Medulla oblongata (tissue), 1 donor: ENCODE results near the gene CNGA1.

Source experiments
- DNase-seq: peaks from one replicate; pipeline ENCODE4 v3.0.0-alpha.2; 2015; ENCODE audit errors: extremely low spot score

Gene CNGA1

GRCh38 chr4:48016141-48017107 lies at the start of gene CNGA1, which contains the start of gene NIPAL1:
CNGA1 (minus strand) TSS chr4:48016681; CDS start chr4:47952689, 63,992 bp downstream.
NIPAL1 (plus strand) TSS chr4:48016772; CDS start chr4:48016840, 68 bp downstream.
- peak; percentile 61 for DNase-seq

DNA sequence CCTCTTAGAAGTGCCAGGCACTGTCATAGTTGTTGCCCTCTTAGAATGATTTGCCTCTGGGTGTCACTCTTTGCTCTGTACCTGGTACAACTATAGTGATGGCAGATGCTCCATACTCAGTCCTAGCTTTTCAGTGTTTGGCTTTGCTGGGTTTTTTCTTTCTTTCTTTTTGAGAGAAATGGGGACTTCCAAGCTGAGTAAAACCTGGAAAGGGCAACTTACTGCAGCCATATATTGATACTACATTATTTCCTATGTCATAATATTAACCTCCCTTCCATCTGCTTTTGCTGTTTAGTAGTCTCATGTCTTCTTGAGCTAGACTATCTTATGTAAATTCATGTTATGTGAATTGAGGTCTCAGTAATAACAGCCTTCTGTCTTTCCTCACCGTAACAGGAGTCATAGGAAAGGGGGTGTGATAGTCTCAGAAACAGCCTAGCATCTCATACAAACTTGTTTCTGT lies 49.1 kb upstream of the CNGA1 start:
- no peak for DNase-seq

GRCh38 chr4:48064349-48064748 lies 47.9 kb upstream of the CNGA1 start:
- no peak for DNase-seq

- no peak for DNase-seq
Measured at GRCh38 chr4:48058617-48059530, 42.4 kb upstream of the CNGA1 start.

DNA sequence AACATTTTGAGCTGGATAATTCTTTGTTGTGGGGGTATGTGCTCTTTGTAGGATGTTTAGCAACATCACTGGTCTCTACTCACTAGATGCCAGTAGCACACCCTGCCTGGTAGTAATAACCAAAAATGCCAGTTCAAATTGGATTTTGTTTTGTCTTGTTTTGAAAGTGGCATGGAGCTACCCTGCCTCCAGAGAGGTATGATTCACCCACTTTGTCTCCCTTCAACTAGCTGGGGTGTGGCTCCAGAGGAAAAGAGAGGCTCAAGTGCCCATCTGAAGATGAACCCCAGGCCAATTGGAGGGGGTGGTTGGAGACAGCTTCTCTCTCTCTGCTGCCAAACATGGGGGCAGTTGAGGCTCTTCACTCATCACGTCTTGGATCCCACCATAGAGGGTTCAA lies 34.6 kb upstream of the CNGA1 start:
- no peak for DNase-seq

DNA sequence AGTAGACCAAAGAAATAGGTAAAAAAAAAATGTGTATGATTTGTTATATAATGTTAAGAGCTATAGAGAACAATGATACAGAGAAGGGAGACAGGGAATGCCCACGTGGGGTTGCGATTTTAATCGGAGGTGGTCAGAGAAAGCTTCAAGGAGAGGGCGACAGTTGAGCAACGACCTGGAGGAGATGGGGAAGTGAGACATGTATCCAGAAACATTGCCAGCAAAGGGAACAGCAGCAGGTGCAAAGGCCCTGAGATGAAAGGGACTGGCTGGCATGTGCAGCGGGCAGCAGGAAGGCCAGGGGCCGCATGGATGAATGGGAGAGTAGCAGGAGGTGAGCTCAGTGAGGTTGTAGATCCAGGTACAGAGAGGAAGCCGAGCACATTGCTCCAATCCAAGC lies 33.0 kb upstream of the CNGA1 start:
- DNase-seq: no peak

DNA sequence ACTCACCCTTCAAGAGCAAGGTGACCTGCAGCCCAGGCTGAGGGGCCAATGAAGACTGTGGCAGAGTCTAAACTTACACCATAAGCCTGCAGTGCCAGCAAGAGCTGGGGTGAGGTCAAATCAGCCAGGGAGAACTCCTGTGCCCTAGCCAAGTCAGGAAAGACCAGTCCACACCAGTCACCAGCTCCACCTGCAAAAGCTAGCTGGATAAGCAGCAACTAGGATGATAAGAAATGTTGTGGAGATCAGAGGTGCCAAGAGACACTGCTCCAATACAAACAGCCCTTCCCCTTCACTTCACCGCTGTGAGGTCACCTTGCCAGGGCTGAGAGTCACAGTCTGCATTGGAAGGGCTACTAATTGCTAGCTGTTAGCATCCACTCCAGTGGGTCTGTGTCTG lies 31.4 kb upstream of the CNGA1 start:
- no peak for DNase-seq

DNA sequence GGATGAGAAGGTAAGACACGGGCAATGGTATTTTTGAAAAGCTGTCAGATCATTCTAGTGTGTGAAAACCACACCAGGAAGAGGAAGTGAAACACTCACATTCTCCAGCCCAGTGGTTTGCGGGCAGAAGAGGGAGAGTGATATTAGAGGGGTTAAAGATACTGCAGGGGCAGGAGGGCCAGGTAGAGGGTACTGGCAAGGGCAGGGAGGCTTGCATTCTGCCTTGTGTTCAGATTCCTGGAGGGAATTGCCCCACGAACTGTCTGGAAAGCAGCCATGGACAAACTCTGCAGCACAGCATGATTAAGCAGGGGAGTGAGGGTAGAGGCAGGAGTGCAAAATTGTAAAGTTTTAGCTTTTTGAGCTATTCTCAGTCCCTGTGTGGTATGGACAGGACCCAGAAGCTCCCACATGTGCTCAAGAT lies 31.0 kb upstream of the CNGA1 start:
- DNase-seq: peak; percentile 41

GRCh38 chr4:48046059-48046458 lies 29.6 kb upstream of the CNGA1 start:
- no peak for DNase-seq

- DNase-seq: no peak
Measured at GRCh38 chr4:48044298-48044697, 27.8 kb upstream of the CNGA1 start.

DNA sequence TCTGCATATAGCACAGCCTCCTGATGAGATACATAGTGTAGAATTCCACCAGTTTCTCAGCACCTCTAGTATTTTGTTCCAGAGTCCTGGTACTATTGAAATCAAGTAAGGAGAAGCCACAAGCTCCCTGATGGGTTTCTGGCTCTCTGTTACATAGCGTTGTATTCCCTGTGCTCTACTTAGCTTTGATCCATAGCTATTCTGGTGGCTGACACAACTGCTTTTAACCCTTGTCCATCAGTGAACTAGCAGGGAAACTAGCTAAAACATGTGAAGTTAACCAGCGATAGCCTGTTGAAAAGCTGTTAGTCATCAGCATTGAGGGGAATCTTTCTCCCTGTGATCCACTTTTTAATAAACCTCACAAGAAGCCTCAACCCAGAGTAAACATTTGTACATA lies 27.0 kb upstream of the CNGA1 start:
- no peak for DNase-seq

DNA sequence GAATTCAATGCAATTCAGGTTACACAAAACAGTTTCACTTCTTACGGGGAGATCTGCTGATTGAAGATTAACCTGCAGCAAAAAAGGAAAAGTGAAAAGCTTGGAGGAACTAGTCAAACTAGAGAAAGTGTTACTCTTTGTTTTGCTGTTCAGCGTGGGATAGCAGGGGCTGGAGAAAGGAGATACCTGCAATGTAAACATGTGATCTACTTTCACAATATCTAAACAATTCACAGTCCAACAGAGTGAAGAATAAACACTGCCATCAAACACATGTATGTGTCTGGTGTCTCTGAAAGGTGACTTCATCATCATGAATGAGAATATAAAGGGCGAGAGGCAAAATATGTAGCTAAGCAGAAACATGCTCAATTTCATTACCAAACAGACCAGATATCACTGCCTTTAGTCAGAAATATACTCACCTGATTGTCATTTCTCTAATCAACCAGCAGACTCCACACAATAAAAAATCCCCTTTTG lies 26.5 kb upstream of the CNGA1 start:
- DNase-seq: no peak

DNA sequence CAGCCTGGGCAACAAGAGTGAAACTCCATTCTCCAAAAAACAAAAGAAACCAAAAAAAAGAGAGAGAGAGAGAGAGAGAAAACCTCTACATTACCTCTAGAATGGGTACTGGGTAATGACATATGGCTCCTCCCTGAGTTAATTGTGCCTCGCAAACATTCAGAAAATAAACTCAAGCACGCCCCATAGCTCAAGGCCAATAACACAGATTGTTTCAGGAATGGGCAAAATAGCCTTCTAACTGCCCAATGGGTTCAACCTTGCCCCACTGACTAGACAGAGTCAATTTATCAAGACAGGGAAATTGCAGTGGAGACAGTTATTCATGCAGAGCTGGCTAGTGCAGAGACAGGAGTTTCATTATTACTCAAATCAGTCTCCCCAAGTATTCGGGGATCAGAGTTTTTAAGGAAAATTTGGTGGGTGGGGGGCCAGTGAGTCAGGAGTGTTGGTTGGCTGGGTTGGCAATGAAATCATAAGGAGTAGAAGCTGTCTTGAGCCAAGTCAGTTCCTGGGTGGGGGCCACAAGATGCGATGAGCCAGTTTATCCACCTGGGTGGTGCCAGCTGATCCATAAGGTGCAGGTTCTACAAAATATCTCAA lies 25.2 kb upstream of the CNGA1 start:
- no peak for DNase-seq

DNA sequence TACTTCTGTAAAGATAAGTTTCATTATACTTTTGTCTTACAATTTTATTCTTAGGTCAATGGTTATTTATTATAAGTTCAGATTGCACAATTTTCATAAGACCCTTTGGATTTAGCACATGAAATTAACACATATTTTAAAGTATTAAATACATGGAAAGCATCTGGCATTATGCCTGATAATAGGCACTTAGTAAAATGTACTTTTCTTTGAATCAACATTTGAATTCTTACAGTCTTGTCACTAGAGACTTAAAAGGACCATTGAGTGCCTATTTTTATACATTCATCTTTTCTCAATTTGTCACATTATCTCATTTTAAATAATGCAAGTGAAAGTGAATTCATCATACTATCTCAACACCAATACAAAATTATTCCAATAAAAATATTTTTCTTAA lies 23.1 kb upstream of the CNGA1 start:
- no peak for DNase-seq

DNA sequence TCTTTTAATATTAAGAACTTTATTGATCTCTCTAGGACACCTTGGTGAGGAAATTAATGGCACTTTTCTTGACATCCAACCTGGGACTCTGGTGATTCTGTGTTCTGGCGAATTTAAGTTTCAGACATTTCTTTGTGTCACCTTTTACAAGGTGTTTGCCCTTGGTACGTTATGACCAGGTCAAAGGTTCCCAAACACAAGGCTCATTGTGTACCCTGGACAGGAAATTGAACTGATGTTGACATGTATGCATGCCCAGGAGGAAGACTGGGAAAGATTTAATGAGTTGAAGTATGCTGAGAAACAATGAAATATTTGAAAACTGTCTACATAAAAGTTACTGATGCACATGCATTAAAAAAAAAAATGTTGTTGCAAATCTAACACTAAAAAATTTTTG lies 22.2 kb upstream of the CNGA1 start:
- DNase-seq: no peak

DNA sequence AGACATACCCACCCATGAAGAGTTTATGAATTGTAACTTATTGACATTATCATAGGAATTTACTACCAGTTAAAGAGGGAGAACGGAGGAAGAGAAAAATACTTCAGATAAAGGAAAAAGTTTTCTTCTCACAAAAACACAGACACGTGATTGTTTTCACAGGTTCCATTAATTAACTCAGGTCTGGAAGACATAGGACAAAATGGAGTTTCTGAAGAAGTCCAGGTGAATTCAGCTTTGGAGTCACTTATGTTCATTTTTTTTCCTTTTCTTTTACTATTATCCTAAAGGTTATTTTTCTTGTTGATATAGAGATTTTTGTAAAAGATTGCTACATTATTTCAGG lies 20.6 kb upstream of the CNGA1 start:
- DNase-seq: no peak

DNA sequence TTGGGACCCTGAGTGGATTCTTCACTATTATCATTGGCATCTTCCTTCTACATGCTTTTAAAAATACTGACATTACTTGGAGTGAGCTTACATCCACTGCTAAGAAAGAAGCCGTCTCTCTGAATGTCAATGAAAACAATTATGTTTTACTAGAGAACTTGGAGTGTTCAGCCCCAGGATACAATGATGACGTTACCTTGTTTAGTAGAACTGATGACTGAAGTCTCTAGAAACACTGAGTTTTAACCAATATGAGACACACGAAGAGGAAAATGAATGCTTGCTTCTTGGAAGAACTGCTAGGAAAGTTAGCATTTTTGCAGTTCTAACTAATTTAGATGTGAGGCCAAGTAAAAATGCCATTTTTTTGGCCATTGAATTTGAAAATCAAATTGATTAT lies 19.5 kb upstream of the CNGA1 start:
- DNase-seq: no peak

GRCh38 chr4:48033825-48034413 lies 17.4 kb upstream of the CNGA1 start:
- DNase-seq: no peak

- DNase-seq: no peak
Measured at GRCh38 chr4:48033412-48033811, 16.9 kb upstream of the CNGA1 start.

DNA sequence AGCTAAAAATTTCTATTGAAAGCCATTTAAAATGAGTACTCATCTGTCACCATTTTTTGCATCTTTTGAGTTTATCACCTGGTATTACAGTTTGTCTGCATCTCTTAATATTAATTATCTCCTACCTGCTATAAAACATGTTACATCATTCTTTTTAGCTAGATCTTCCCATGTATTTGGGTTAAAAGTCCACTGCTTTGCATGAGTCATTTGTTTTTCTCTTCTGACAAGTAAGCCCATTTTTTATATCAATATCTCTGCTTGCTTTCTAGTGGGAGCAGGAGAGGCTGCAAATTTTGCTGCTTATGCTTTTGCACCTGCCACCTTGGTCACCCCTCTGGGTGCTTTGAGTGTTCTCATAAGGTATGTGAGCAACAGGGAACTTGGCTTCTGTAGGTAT lies 16.2 kb upstream of the CNGA1 start:
- DNase-seq: no peak

DNA sequence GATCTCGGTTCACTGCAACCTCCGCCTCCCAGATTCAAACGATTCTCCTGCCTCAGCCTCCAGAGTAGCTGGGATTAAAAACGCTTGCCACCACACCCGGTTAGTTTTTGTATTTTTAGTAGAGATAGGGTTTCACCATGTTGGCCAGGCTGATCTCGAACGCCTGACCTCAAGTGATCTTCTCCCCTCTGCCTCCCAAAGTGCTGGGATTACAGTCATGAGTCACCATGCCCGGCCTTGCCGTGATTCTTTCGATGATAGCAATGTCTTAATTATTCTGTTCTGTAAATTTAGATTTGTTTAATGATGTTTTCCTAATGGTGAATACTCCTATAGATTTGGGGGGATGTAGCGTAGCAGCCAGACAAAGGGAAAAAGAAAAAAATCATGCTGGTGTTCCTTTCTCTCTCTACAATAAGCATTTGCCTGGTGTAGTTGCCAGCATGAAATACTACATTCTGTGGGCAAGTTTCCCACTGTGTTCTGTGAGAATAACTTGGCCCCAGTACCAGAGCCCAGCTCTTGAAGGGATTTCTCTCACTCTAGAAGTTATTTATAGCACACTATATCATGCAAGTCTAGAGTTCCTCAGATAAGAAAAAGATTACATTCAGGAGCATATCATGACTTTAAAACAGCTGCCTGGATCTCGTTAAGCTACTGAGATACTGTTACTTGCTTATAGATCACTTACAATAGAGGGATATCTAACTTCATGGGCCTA lies 15.5 kb upstream of the CNGA1 start:
- no peak for DNase-seq
